ENCODE data around the gene OR6P1.

OR6P1 gene

GRCh38 chr1:158570480-158570879 is at the start of gene OR6P1:
Gene OR6P1, minus strand, starts transcription at chr1:158570580. Its CDS starts 6,976 bp downstream, at chr1:158563604.
- no peak for DNase-seq (ENCODE audit: extremely low spot score)
- POLR2A ChIA-PET = no interaction called here
- no peak for TF ChIP-seq CTCF (IDR thresholded peaks at IDR 0.05; ENCODE audit: control extremely low read depth, extremely low read depth, low read depth, missing control alignments)
- CTCF ChIA-PET = no interaction called here

DNA sequence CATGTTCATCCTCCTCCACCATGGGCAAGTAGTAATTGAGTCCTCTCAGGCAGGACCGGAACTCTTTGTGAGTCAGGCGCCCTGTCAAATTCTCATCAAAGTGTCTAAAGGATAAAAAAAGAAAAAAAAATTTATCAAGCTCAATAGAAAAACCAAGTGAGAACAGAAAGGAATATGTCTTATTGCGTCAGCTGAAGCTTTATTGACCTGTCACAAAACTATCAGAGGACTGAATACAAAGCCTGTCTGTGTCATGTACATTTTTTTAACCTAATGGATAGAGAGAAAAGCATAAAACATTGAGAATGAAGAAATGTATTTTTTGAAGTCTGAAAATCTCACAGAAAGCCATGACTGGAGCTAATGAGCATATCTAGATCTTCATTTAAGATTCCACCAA is 43.4 kb upstream of the OR6P1 start:
- TF ChIP-seq CTCF (IDR thresholded peaks at IDR 0.05; ENCODE audit: control extremely low read depth, extremely low read depth, low read depth, missing control alignments) = no peak
- ChIA-PET CTCF (no interaction called here), POLR2A (no interaction called here)
- no peak for DNase-seq (ENCODE audit: extremely low spot score)

DNA sequence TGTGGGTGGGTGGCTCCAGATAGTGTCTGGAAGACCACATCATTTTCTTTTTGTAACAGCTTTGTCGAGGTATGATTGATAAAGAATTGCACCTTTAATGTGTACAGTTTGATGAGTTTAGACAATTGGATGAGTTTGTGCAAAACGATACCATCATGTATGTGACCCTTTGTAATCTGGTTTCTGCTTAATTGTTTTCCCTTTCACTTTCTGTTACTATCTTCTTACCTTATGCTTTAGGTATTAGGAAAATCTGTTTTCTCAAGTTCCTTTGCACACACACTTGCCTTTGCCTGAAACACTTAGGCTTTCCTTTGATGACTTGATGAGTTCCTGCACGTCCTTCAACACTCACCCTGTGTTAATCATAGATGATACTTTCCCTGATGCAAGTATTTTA is 41.5 kb upstream of the OR6P1 start:
- no peak for DNase-seq (ENCODE audit: extremely low spot score)
- CTCF ChIA-PET = interaction anchor here (1.4 kb wide), 1 partner anchor 9 kb away, joined by 3 read pairs; no protein-coding TSS in a partner anchor
- no peak for TF ChIP-seq CTCF (IDR thresholded peaks at IDR 0.05; ENCODE audit: control extremely low read depth, extremely low read depth, low read depth, missing control alignments)
- POLR2A ChIA-PET = no interaction called here

DNA sequence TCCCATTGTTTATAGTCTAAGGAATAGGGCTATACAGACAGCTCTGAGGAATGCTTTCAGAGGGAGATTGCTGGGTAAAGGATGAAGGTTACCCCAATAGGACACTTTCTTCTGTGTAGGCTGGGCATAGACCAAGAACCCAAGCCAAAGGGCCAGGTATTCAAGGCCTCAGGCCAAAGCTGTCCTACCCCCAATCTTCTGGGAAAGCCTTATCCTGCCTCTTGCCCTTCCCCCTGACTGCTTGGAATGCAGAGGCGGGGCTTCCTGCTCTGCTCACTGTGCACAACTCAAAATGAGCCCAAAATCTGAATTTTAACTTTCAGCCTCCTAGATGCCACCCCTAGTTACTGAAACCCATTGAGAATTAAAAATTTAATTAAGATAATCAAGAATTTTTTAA is 36.9 kb upstream of the OR6P1 start:
- POLR2A ChIA-PET = no interaction called here
- no peak for TF ChIP-seq CTCF (IDR thresholded peaks at IDR 0.05; ENCODE audit: control extremely low read depth, extremely low read depth, low read depth, missing control alignments)
- CTCF ChIA-PET = no interaction called here
- DNase-seq (ENCODE audit: extremely low spot score) = no peak

DNA sequence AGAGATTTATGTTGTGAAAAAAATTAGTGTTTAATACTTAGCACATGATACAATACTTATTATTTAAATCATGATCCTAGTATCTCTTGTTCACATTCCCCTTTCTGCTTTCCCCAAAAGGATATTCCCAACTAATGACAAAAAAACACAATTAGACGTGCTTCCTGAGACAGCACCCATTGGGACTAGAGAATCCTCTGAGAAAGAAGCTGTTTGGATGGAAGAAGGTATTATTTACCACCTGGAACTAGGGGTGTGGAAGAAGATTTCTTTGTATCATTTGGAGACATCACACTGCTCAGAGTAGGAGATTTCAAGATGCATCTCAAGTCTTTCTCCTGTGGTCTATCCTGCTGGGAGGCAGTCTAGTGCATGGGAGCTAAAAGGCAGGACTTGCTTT is 34.6 kb upstream of the OR6P1 start, which contains the start of gene OR10Z1:
Gene OR10Z1, plus strand, starts transcription at position 301 of the 400 bp plus-strand sequence. CDS start 1,171 bp downstream, outside the sequence.
- DNase-seq (ENCODE audit: extremely low spot score) = no peak
- ChIA-PET CTCF (no interaction called here), POLR2A (no interaction called here)
- no peak for TF ChIP-seq CTCF (IDR thresholded peaks at IDR 0.05; ENCODE audit: control extremely low read depth, extremely low read depth, low read depth, missing control alignments)

DNA sequence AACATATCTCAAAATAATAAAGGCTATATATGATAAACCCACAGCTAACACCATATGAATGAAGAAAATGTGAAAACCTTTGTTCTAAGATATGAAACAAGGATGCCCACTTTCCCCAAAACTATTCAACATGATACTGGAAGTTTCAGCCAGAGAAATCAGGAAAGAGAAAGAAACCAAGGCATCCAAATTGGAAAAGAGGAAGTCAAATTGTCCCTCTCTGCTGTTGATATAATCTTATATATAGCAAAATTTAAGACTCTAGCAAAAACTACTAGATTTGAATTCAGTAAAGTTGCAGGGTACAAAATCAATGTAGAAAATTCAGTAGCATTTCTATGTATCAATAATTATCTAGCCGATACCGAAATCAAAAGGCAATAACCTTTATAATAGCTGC is 30.4 kb upstream of the OR6P1 start:
- POLR2A ChIA-PET = no interaction called here
- no peak for DNase-seq (ENCODE audit: extremely low spot score)
- no peak for TF ChIP-seq CTCF (IDR thresholded peaks at IDR 0.05; ENCODE audit: control extremely low read depth, extremely low read depth, low read depth, missing control alignments)
- CTCF ChIA-PET = no interaction called here

- no peak for DNase-seq (ENCODE audit: extremely low spot score)
- ChIA-PET CTCF (interaction anchor here (0.8 kb wide), 1 partner anchor 627 kb away, joined by 3 read pairs; no protein-coding TSS in a partner anchor), POLR2A (no interaction called here)
- TF ChIP-seq CTCF (IDR thresholded peaks at IDR 0.05; ENCODE audit: control extremely low read depth, extremely low read depth, low read depth, missing control alignments) = no peak
These were observed 16.6 kb upstream of the OR6P1 start for GRCh38 chr1:158586942-158587341.

Measured in GM10248 (cell line).